Effector memory CD4-positive, alpha-beta T cell (primary cell): Measurements from ENCODE around the gene RIC8B.

Source experiments
- DNase-seq, 3 donors: peaks; one replicate each; pipeline ENCODE4 v3.0.0-alpha.2; 2020
- H3K27ac ChIP-seq: 2 replicates; pipeline ENCODE4 v1.7.0; 2013; ENCODE audit warnings: mild to moderate bottlenecking, low read length, moderate library complexity; ENCODE audit not compliant: insufficient read depth, poor library complexity, severe bottlenecking
- H3K27me3 ChIP-seq: replicated peaks from 2 replicates; pipeline ENCODE4 v1.7.0; 2013; ENCODE audit warnings: mild to moderate bottlenecking, low read length; ENCODE audit not compliant: insufficient read depth, control insufficient read depth, poor library complexity, severe bottlenecking
- H3K36me3 ChIP-seq: 2 replicates; pipeline ENCODE4 v1.7.0; 2013; ENCODE audit warnings: mild to moderate bottlenecking, low read length, moderate library complexity; ENCODE audit not compliant: control insufficient read depth, insufficient read depth
- H3K4me1 ChIP-seq: 2 replicates; pipeline ENCODE4 v1.7.0; 2013; ENCODE audit warnings: low read length, mild to moderate bottlenecking; ENCODE audit not compliant: control insufficient read depth, insufficient read depth, poor library complexity, severe bottlenecking
- H3K4me3 ChIP-seq: 2 replicates; pipeline ENCODE4 v1.7.0; 2013; ENCODE audit warnings: low read length, low read depth, mild to moderate bottlenecking; ENCODE audit not compliant: insufficient read depth, poor library complexity, severe bottlenecking
- H3K9me3 ChIP-seq: 2 replicates; pipeline ENCODE4 v1.7.0; 2013; ENCODE audit warnings: mild to moderate bottlenecking, low read length, moderate library complexity; ENCODE audit not compliant: control insufficient read depth

The RIC8B gene

GRCh38 chr12:106897981-106898901, 123.8 kb downstream of the RIC8B start:
- Histone ChIP-seq H3K27ac (no peak overlapping the region), H3K36me3 (no peaks in the 10 kb centered on the region), H3K4me1 (no peaks in the 10 kb centered on the region), H3K9me3 (no peaks in the 10 kb centered on the region), H3K27me3 (no peaks in the 10 kb centered on the region), H3K4me3 (no peak overlapping the region)
- DNase-seq: no peak

DNA sequence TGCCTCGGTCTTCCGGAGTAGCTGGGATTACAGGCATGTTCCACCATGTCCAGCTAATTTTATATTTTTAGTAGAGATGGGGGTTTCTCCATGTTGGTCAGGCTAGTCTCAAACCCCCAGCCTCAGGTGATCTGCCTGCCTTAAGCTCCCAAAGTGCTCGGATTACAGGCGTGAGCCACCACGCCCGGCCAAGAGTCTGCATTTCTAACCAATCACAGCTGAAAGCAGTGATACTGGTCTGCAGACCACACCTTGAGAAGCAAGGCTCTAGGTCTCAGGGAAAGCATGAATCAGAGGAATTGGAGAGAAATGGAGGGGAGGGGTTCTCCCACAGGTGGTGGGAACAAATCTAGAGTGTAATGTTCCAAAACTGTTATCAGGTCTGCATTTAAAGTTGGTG, 126.1 kb downstream of the RIC8B start:
- no peak overlapping the region for H3K4me3 ChIP-seq
- no peaks in the 10 kb centered on the region for H3K27me3 ChIP-seq
- no peaks in the 10 kb centered on the region for H3K9me3 ChIP-seq
- H3K4me1 ChIP-seq: no peaks in the 10 kb centered on the region
- no peak for DNase-seq
- no peaks in the 10 kb centered on the region for H3K36me3 ChIP-seq
- H3K27ac ChIP-seq: no peak overlapping the region

DNA sequence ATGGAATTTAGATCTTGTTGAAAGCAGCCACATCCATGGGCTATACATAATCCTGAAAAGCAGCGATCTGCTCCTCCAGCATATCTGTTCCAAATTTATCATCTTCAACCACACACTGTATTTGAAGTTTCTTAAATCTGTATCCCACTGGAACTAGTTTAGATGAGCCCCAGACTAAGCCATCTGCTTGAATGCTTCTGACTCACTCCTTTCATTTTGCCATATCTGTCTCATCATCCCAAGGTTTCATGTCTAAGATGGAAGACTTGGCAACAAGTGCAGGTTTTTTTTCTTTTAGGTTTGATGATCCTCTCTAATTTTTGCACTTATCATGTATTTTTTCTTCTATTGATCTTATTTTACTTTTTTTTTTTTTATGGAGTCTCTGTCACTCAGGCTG, 126.8 kb downstream of the RIC8B start:
- H3K4me3 ChIP-seq: no peak overlapping the region
- no peaks in the 10 kb centered on the region for H3K9me3 ChIP-seq
- no peaks in the 10 kb centered on the region for H3K36me3 ChIP-seq
- H3K4me1 ChIP-seq: no peaks in the 10 kb centered on the region
- H3K27ac ChIP-seq: no peak overlapping the region
- no peaks in the 10 kb centered on the region for H3K27me3 ChIP-seq
- no peak for DNase-seq

- Histone ChIP-seq H3K36me3 (no peaks in the 10 kb centered on the region), H3K4me1 (no peaks in the 10 kb centered on the region), H3K27ac (no peak overlapping the region), H3K4me3 (no peak overlapping the region), H3K27me3 (no peaks in the 10 kb centered on the region), H3K9me3 (no peaks in the 10 kb centered on the region)
- DNase-seq: no peak
Observed at GRCh38 chr12:106902053-106902452, 127.6 kb downstream of the RIC8B start.

- no peak overlapping the region for H3K27ac ChIP-seq
Observed at GRCh38 chr12:106903241-106903945, 128.9 kb downstream of the RIC8B start.

DNA sequence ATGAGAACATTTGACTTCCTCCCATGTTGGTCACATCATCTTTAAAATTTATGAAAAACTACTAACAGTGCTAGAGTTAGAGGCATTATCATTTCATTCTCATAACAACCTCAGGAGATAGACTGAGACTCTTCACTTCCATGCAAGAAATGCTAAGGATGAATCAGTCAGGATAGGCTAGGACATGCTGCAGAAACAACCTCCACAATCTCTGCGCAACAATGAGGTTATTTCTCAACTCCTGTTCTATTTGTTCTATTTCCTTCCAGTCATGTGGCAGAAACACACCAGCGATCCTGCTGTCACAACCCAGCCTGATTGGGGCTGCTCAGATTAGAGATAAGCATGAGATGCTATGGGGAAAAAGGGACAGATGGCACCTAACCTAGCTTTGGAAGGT, 132.2 kb downstream of the RIC8B start:
- Histone ChIP-seq H3K36me3 (no peaks in the 10 kb centered on the region), H3K9me3 (no peaks in the 10 kb centered on the region), H3K27ac (no peak overlapping the region), H3K4me3 (no peak overlapping the region), H3K4me1 (peaks cover 12% of the 10 kb centered on the region), H3K27me3 (no peaks in the 10 kb centered on the region)
- no peak for DNase-seq

More at GRCh38 chr12:106903241-106903945, 128.9 kb downstream of the RIC8B start:
- peak; percentile 35 to 59 (median 54) for DNase-seq
- Histone ChIP-seq H3K4me1 (peaks cover 3% of the 10 kb centered on the region), H3K27me3 (no peaks in the 10 kb centered on the region), H3K4me3 (peak overlapping the region; percentile 41), H3K36me3 (no peaks in the 10 kb centered on the region), H3K9me3 (no peaks in the 10 kb centered on the region)

DNA sequence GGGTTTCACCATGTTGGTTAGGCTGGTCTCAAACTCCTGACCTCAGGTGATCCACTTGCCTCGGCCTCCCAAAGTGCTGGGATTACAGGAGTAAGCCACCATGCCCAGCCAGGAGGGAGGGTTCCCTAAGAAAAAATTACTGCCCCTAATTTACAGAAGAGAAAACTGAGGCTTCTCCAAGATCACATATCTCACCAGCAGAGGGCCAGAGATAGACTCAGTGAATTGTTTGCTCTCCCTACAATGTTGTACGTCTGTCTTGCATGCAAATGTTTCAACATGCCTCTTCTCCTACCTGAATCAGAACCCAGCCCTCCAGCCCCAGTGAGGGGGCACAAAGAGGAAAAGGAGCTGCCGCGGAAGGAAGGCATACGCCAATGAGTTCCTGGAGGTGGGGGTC, 132.9 kb downstream of the RIC8B start:
- H3K4me3 ChIP-seq: no peak overlapping the region
- peaks cover 12% of the 10 kb centered on the region for H3K4me1 ChIP-seq
- DNase-seq: no peak
- no peaks in the 10 kb centered on the region for H3K9me3 ChIP-seq
- no peak overlapping the region for H3K27ac ChIP-seq
- no peaks in the 10 kb centered on the region for H3K36me3 ChIP-seq
- no peaks in the 10 kb centered on the region for H3K27me3 ChIP-seq

GRCh38 chr12:106907846-106908245, 133.4 kb downstream of the RIC8B start:
- Histone ChIP-seq H3K27ac (no peak overlapping the region), H3K4me3 (no peak overlapping the region), H3K4me1 (peaks cover 12% of the 10 kb centered on the region), H3K9me3 (no peaks in the 10 kb centered on the region), H3K27me3 (no peaks in the 10 kb centered on the region), H3K36me3 (no peaks in the 10 kb centered on the region)
- no peak for DNase-seq

- H3K4me3 ChIP-seq: no peak overlapping the region
- H3K9me3 ChIP-seq: no peaks in the 10 kb centered on the region
- no peak overlapping the region for H3K27ac ChIP-seq
- DNase-seq: no peak
- peaks cover 12% of the 10 kb centered on the region for H3K4me1 ChIP-seq
- no peaks in the 10 kb centered on the region for H3K36me3 ChIP-seq
- H3K27me3 ChIP-seq: no peaks in the 10 kb centered on the region
Observed at GRCh38 chr12:106908561-106908960, 134.1 kb downstream of the RIC8B start.

DNA sequence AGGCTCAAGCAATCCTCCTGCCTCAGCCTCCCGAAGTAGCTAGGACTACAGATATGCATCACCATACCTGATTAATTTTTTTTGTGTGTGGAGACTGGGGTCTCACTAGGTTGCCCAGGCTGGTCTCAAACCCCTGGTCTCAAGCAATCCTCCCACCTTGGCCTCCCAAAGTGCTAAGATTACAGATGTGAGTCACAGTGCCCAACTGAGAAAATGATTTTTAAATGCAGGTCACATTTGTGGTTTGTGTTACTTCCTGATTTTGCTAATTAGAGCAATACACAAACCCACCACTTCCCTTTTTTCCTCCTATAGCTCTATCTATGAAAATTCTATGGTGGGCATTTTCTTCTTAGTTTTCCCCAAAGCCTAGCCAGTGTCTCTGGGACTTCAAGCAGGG, 135.7 kb downstream of the RIC8B start:
- Histone ChIP-seq H3K9me3 (no peaks in the 10 kb centered on the region), H3K4me1 (peaks cover 19% of the 10 kb centered on the region), H3K4me3 (no peak overlapping the region), H3K27me3 (no peaks in the 10 kb centered on the region), H3K36me3 (no peaks in the 10 kb centered on the region), H3K27ac (no peak overlapping the region)
- DNase-seq: no peak
